Gastroesophageal sphincter (tissue), 3 donors: ENCODE data around the gene TKT.

ENCODE experiments used
- EP300 ChIP-seq: sonication (generic); formaldehyde crosslinking; IDR thresholded peaks from one replicate; pipeline ENCODE4 v1.6.1; 2017; ENCODE audit warnings: antibody characterized with exemption, mild to moderate bottlenecking
- POLR2AphosphoS5 ChIP-seq: sonication (generic); formaldehyde crosslinking; IDR thresholded peaks from one replicate; pipeline ENCODE4 v1.6.1; 2017; ENCODE audit warnings: antibody characterized with exemption
- TF ChIP-seq, protein P1 (sequence below), 4 experiments: fragments of 200-600 bp in 2 of 4; fragments of 450-650 bp in 2 of 4; sonication (generic) in 1 of 4; IDR thresholded peaks; one replicate each; pipeline ENCODE4 v1.5.1; 2017 to 2019; ENCODE audit warnings: antibody characterized with exemption in 4 of 4, mild to moderate bottlenecking in 2 of 4, moderate library complexity in 2 of 4

- TF ChIP-seq POLR2AphosphoS5 (no peak), EP300 (no peak)
- TF ChIP-seq, protein P1, sequence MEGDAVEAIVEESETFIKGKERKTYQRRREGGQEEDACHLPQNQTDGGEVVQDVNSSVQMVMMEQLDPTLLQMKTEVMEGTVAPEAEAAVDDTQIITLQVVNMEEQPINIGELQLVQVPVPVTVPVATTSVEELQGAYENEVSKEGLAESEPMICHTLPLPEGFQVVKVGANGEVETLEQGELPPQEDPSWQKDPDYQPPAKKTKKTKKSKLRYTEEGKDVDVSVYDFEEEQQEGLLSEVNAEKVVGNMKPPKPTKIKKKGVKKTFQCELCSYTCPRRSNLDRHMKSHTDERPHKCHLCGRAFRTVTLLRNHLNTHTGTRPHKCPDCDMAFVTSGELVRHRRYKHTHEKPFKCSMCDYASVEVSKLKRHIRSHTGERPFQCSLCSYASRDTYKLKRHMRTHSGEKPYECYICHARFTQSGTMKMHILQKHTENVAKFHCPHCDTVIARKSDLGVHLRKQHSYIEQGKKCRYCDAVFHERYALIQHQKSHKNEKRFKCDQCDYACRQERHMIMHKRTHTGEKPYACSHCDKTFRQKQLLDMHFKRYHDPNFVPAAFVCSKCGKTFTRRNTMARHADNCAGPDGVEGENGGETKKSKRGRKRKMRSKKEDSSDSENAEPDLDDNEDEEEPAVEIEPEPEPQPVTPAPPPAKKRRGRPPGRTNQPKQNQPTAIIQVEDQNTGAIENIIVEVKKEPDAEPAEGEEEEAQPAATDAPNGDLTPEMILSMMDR (IDR thresholded peaks at IDR 0.05): no peak
Measured at GRCh38 chr3:53181528-53181927, 74.3 kb downstream of the TKT start.
